WERI-Rb-1 (cell line): Measurements from ENCODE around the gene WWOX.
A peak's percentile ranks its signal among the peaks of the same experiment; 100 is the strongest.

Experiments
- DNase-seq: peaks from one replicate; pipeline ENCODE4 v3.0.0-alpha.2; 2020
- H3K27ac ChIP-seq: fragments of 250-450 bp; sonication (Bioruptor Pico); 2 replicates; pipeline ENCODE4 v1.5.1; 2020; ENCODE audit warnings: mild to moderate bottlenecking, moderate library complexity
- H3K27me3 ChIP-seq: fragments of 250-450 bp; sonication (Bioruptor Pico); 2 replicates; pipeline ENCODE4 v1.5.1; 2021; ENCODE audit warnings: mild to moderate bottlenecking, low read depth, moderate library complexity; ENCODE audit not compliant: insufficient read depth, severe bottlenecking
- H3K36me3 ChIP-seq: fragments of 250-450 bp; sonication (Bioruptor Pico); 2 replicates; pipeline ENCODE4 v1.5.1; 2020; ENCODE audit warnings: mild to moderate bottlenecking, moderate library complexity
- H3K4me3 ChIP-seq: 2 replicates; pipeline ENCODE4 v1.5.1; 2011; ENCODE audit warnings: low read depth, mild to moderate bottlenecking, control low read depth, low read length
- H3K9me3 ChIP-seq: fragments of 250-450 bp; sonication (Bioruptor Pico); 2 replicates; pipeline ENCODE4 v1.5.1; 2021; ENCODE audit warnings: mild to moderate bottlenecking, moderate library complexity; ENCODE audit not compliant: severe bottlenecking
- TF ChIP-seq, protein P1 (sequence below): IDR thresholded peaks from 2 replicates; pipeline ENCODE4 v1.5.1; 2011; ENCODE audit warnings: low read depth, mild to moderate bottlenecking, control low read depth, inconsistent platforms, low read length

WWOX gene

DNA sequence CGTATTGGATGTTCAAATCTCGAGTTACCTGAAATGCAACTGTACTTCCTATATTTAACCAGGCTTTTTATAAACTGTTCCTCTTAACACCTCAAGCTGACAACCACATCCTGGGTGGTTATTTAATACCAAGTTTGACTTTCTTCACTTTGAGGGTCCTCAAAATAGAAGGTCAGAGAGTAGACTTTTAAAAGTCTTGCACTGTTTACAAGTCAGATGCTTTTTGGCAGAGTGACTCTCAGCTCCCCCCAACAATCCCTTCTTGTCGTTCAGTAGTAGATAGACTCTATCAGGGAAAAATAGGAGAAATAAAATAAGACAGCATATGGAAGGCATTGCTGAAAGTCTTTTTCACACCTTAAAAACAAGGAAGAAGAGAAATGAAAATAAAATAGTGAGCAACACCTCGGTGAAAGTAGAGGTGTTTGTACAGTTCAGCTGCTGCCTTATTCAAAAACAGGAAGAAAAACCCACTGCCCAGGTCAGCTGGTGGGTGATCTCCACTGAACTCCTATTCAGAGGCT, 650.4 kb downstream of the WWOX start:
- no peak for DNase-seq
- Histone ChIP-seq H3K9me3 (peaks cover 7% of the 10 kb centered on the region), H3K27me3 (no peaks in the 10 kb centered on the region), H3K36me3 (no peaks in the 10 kb centered on the region), H3K27ac (peak overlapping the region; percentile 65; the same call in 1 of the 2 replicates), H3K4me3 (no peak overlapping the region)
- TF ChIP-seq, protein P1, sequence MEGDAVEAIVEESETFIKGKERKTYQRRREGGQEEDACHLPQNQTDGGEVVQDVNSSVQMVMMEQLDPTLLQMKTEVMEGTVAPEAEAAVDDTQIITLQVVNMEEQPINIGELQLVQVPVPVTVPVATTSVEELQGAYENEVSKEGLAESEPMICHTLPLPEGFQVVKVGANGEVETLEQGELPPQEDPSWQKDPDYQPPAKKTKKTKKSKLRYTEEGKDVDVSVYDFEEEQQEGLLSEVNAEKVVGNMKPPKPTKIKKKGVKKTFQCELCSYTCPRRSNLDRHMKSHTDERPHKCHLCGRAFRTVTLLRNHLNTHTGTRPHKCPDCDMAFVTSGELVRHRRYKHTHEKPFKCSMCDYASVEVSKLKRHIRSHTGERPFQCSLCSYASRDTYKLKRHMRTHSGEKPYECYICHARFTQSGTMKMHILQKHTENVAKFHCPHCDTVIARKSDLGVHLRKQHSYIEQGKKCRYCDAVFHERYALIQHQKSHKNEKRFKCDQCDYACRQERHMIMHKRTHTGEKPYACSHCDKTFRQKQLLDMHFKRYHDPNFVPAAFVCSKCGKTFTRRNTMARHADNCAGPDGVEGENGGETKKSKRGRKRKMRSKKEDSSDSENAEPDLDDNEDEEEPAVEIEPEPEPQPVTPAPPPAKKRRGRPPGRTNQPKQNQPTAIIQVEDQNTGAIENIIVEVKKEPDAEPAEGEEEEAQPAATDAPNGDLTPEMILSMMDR: no peak

GRCh38 chr16:78750611-78751010, 651.2 kb downstream of the WWOX start:
- Histone ChIP-seq H3K27ac (no peak overlapping the region), H3K9me3 (peaks cover 7% of the 10 kb centered on the region), H3K4me3 (no peak overlapping the region), H3K27me3 (no peaks in the 10 kb centered on the region), H3K36me3 (no peaks in the 10 kb centered on the region)
- no peak for DNase-seq
- TF ChIP-seq, protein P1: no peak

GRCh38 chr16:78751601-78752000, 652.1 kb downstream of the WWOX start:
- Histone ChIP-seq H3K27me3 (no peaks in the 10 kb centered on the region), H3K4me3 (no peak overlapping the region), H3K27ac (no peak overlapping the region), H3K36me3 (no peaks in the 10 kb centered on the region), H3K9me3 (peaks cover 6% of the 10 kb centered on the region)
- DNase-seq: no peak
- TF ChIP-seq, protein P1: no peak

DNA sequence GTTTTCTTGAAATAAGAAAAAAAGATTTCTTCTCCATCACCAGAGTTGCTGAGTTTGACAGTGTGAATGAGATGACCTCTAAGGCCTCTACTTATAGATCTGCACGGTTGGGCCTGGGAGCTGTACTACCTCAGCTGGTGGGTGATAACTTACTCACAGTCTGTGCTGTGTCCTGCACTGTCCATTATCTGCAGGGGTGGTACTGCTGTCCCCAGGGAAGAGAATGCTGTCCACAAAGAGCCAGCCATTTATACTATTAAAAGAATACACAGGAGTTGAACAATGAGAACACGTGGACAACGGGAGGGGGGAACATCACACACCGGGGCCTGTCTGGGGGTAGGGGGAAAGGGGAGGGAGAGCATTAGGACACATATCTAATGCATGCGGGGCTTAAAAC, 655.3 kb downstream of the WWOX start:
- H3K27ac ChIP-seq: no peak overlapping the region
- TF ChIP-seq, protein P1: no peak
- H3K9me3 ChIP-seq: peaks cover 3% of the 10 kb centered on the region
- no peaks in the 10 kb centered on the region for H3K36me3 ChIP-seq
- H3K27me3 ChIP-seq: no peaks in the 10 kb centered on the region
- DNase-seq: no peak
- no peak overlapping the region for H3K4me3 ChIP-seq

GRCh38 chr16:78755751-78756661, 656.6 kb downstream of the WWOX start:
- no peak for DNase-seq
- no peaks in the 10 kb centered on the region for H3K36me3 ChIP-seq
- TF ChIP-seq, protein P1: no peak
- H3K27me3 ChIP-seq: no peaks in the 10 kb centered on the region
- no peak overlapping the region for H3K27ac ChIP-seq
- H3K9me3 ChIP-seq: no peaks in the 10 kb centered on the region
- no peak overlapping the region for H3K4me3 ChIP-seq
